Mesothelial cell of epicardium (in vitro differentiated cells): ENCODE results near the gene MAFB. TPM values are rescaled to one million over a fixed set of nuclear protein-coding genes. Genes with fewer than 3 reads are reported as not detected.
A peak's percentile ranks its signal among the peaks of the same experiment; 100 is the strongest.

ENCODE experiments used
- DNase-seq, 2 experiments: peaks; one replicate each; pipeline ENCODE4 v3.0.0; 2021; ENCODE audit warnings: low spot score in 2 of 2; ENCODE audit not compliant: unreplicated experiment in 2 of 2
- H3K27ac Mint-ChIP-seq: 2 replicates; pipeline ENCODE4 v1.8.0; 2021; ENCODE audit warnings: mixed read lengths
- H3K27me3 Mint-ChIP-seq: 2 replicates; pipeline ENCODE4 v1.8.0; 2021; ENCODE audit warnings: low read depth, mixed read lengths
- H3K36me3 Mint-ChIP-seq: 2 replicates; pipeline ENCODE4 v1.8.0; 2021; ENCODE audit warnings: mixed read lengths
- H3K4me1 Mint-ChIP-seq: 2 replicates; pipeline ENCODE4 v1.8.0; 2021; ENCODE audit warnings: mixed read lengths
- H3K4me3 Mint-ChIP-seq: 2 replicates; pipeline ENCODE4 v1.8.0; 2021; ENCODE audit warnings: mild to moderate bottlenecking, moderate library complexity, mixed read lengths
- H3K9me3 Mint-ChIP-seq: 2 replicates; pipeline ENCODE4 v1.8.0; 2021; ENCODE audit warnings: mixed read lengths
- total RNA-seq: library from RNA; stranded (reverse); gene quantifications from 3 replicates; pipeline ENCODE4 v1.2.1, GENCODE V29; 2021
- TF ChIP-seq, protein P1 (sequence below): fragments of 200-600 bp; sonication (generic); IDR thresholded peaks from one replicate; pipeline ENCODE4 v1.5.0; 2021; ENCODE audit warnings: antibody characterized with exemption; ENCODE audit not compliant: unreplicated experiment

Gene MAFB
- total RNA-seq, 1 donor from 2014 or later = 11.1 TPM

DNA sequence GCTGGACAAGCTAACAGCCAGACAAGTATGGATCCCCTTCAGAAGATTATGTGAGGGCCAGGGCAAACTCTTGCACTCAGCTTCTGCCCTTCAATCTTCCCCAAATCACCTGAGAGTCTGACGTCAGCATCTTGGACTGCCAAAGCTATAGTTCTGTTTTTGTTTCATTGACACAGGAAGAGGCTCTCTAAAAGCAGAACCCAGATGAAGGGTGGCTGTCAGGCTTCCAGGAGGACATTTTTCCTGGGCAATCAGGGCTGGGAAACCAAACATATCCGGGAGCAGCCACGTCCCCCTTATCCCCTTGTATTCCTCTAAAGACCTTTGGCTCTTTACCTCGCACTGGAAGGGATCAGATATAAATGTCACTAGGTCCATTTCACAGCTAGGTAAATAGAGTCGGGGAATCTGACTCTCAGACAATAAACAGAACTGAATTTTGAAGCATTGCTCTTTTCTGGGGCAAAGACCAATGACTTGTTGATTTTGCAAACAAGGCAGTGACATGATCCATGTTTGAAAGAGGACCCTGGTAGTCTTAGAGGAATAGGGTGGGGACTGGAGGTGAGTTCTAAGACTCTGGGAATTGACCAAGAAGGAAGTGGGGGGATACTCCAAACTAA lies 13.3 kb downstream of the MAFB start:
- DNase-seq = no peak
- H3K4me1 Mint-ChIP-seq = peaks cover 14% of the 10 kb centered on the region
- H3K36me3 Mint-ChIP-seq = no peaks in the 10 kb centered on the region
- H3K9me3 Mint-ChIP-seq = no peaks in the 10 kb centered on the region
- no peak overlapping the region for H3K27ac Mint-ChIP-seq
- H3K27me3 Mint-ChIP-seq = peaks cover 42% of the 10 kb centered on the region
- H3K4me3 Mint-ChIP-seq = no peak overlapping the region
- TF ChIP-seq, protein P1, sequence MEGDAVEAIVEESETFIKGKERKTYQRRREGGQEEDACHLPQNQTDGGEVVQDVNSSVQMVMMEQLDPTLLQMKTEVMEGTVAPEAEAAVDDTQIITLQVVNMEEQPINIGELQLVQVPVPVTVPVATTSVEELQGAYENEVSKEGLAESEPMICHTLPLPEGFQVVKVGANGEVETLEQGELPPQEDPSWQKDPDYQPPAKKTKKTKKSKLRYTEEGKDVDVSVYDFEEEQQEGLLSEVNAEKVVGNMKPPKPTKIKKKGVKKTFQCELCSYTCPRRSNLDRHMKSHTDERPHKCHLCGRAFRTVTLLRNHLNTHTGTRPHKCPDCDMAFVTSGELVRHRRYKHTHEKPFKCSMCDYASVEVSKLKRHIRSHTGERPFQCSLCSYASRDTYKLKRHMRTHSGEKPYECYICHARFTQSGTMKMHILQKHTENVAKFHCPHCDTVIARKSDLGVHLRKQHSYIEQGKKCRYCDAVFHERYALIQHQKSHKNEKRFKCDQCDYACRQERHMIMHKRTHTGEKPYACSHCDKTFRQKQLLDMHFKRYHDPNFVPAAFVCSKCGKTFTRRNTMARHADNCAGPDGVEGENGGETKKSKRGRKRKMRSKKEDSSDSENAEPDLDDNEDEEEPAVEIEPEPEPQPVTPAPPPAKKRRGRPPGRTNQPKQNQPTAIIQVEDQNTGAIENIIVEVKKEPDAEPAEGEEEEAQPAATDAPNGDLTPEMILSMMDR = no peak

DNA sequence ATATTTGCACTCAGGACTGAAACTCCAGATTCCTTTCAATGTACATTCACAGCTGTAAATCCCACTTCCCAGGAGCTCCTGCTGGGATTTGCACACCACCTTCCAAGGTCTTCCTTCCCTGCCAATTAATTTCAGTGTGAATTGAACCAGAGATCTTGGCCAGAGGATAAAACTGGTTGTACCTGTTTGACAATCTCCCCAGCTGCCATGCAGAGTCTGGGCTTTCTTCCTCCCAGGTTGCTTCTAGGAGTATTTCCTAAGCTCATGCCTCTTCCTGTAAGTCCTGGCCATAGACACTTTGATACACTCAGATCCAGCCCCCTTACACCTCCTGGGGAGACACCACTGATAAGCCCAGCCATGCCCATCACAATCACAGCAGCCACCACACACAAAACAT lies 15.6 kb downstream of the MAFB start:
- Mint-ChIP-seq H3K27me3 (peaks cover 29% of the 10 kb centered on the region), H3K27ac (peak overlapping the region; percentile 64)

DNA sequence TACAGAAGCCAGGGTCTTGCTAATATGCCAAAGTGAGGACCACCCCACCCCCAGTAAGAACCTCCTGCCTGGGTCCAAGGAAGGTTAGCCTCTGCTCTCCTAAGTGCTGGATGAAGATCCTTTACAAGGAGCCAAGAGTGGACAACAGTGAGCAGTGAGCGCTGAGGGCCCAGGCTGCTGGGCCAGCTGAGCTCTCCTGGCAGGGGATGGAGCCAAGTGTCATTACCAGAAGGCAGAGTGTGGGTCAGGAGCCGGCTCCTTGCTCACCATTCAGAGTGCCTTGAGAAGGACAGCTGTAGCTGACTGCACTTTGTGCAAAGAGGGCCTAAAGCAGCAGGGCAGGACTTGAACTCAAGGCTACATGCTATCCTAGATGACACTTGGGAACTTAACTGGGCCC lies 16.9 kb downstream of the MAFB start:
- Mint-ChIP-seq H3K4me1 (peaks cover 14% of the 10 kb centered on the region), H3K9me3 (no peaks in the 10 kb centered on the region), H3K4me3 (no peak overlapping the region), H3K27me3 (peaks cover 19% of the 10 kb centered on the region), H3K36me3 (no peaks in the 10 kb centered on the region), H3K27ac (no peak overlapping the region)
- DNase-seq = no peak
- TF ChIP-seq, protein P1 = no peak

More for the DNA sequence above, 15.6 kb downstream of the MAFB start:
- H3K4me1 Mint-ChIP-seq = peaks cover 14% of the 10 kb centered on the region
- TF ChIP-seq, protein P1 = no peak
- DNase-seq = no peak
- no peaks in the 10 kb centered on the region for H3K9me3 Mint-ChIP-seq
- H3K36me3 Mint-ChIP-seq = no peaks in the 10 kb centered on the region
- no peak overlapping the region for H3K4me3 Mint-ChIP-seq

DNA sequence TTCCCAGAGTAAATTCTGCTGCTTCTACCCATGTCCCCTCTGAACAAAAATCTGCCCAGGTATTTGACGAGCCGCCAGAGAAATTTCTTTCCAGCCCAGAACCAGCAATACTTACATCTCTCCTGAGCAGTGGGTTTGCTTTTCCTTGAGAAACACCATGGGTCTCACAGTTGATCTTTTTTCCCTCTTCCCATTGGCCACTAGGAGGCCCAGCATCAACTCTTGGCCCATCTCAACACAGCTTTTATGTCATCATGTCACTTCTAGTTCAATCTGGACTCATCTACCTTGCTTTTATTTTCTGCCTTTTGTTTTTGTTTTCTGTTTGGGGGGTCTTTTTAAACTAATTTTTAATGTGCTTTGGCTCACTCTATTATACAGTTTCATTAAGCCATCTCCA lies 18.8 kb downstream of the MAFB start:
- no peaks in the 10 kb centered on the region for H3K9me3 Mint-ChIP-seq
- TF ChIP-seq, protein P1 = no peak
- H3K27me3 Mint-ChIP-seq = peaks cover 3% of the 10 kb centered on the region
- peaks cover 11% of the 10 kb centered on the region for H3K4me1 Mint-ChIP-seq
- DNase-seq = no peak
- no peaks in the 10 kb centered on the region for H3K36me3 Mint-ChIP-seq
- no peak overlapping the region for H3K27ac Mint-ChIP-seq
- no peak overlapping the region for H3K4me3 Mint-ChIP-seq

DNA sequence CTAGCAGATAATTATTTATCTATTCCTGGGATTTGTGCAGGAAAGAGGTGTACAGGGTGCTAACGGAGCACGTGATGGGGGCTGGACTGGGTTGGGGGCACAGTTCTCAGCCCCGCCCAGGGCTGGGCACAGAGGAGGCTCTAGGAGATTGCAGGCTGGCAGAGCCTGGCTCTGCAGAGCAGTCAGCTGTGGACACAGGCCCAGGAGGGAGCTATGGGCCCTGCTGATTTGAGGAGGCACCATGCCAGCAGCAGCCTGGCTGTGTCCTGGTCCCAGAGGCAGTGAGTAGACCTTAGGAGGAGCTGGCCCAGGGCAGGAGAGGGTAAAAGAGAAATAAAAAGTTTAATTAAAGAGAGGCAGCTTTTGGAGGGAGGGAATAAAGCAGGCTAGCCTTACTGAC lies 19.3 kb downstream of the MAFB start:
- TF ChIP-seq, protein P1 = no peak
- H3K4me3 Mint-ChIP-seq = no peak overlapping the region
- no peaks in the 10 kb centered on the region for H3K9me3 Mint-ChIP-seq
- H3K4me1 Mint-ChIP-seq = peaks cover 11% of the 10 kb centered on the region
- no peaks in the 10 kb centered on the region for H3K27me3 Mint-ChIP-seq
- H3K36me3 Mint-ChIP-seq = no peaks in the 10 kb centered on the region
- no peak overlapping the region for H3K27ac Mint-ChIP-seq
- no peak for DNase-seq
